ENCODE measurements around the gene MYRF.

The MYRF gene

GRCh38 chr11:61752117-61752924, at the start of gene MYRF:
MYRF (plus strand) TSS chr11:61752636; CDS start chr11:61752745, 109 bp downstream.
- DNase-seq (ENCODE audit: low read depth in 2 of 2), result peak; percentile 26 to 42
- peak; percentile 30 for TF ChIP-seq CTCF (IDR thresholded peaks at IDR 0.05; ENCODE audit: low read depth, low read length)
- peak within 1 kb of the TSS; percentile 46 to 65 for H3K4me3 ChIP-seq (replicated peaks in 1 of 2; ENCODE audit: low read depth in 2 of 2, low read length in 2 of 2)

- no peak for TF ChIP-seq CTCF (IDR thresholded peaks at IDR 0.05; ENCODE audit: low read depth, low read length)
- DNase-seq (ENCODE audit: low read depth in 2 of 2), result no peak
- H3K4me3 ChIP-seq (replicated peaks in 1 of 2; ENCODE audit: low read depth in 2 of 2, low read length in 2 of 2), result no peak overlapping the region
These were observed 49.6 kb upstream of the MYRF start for GRCh38 chr11:61702701-61703312.

- no peak overlapping the region for H3K4me3 ChIP-seq (replicated peaks in 1 of 2; ENCODE audit: low read depth in 2 of 2, low read length in 2 of 2)
- TF ChIP-seq CTCF (IDR thresholded peaks at IDR 0.05; ENCODE audit: low read depth, low read length), result no peak
- no peak for DNase-seq (ENCODE audit: low read depth in 2 of 2)
These were observed 47.6 kb upstream of the MYRF start for GRCh38 chr11:61704838-61705237.

GRCh38 chr11:61706452-61707400, 45.7 kb upstream of the MYRF start:
- H3K4me3 ChIP-seq (replicated peaks in 1 of 2; ENCODE audit: low read depth in 2 of 2, low read length in 2 of 2), result no peak overlapping the region
- no peak for TF ChIP-seq CTCF (IDR thresholded peaks at IDR 0.05; ENCODE audit: low read depth, low read length)
- no peak for DNase-seq (ENCODE audit: low read depth in 2 of 2)

- DNase-seq (ENCODE audit: low read depth in 2 of 2), result no peak
- H3K4me3 ChIP-seq (replicated peaks in 1 of 2; ENCODE audit: low read depth in 2 of 2, low read length in 2 of 2), result no peak overlapping the region
- no peak for TF ChIP-seq CTCF (IDR thresholded peaks at IDR 0.05; ENCODE audit: low read depth, low read length)
These were observed 44.9 kb upstream of the MYRF start for GRCh38 chr11:61707574-61707973.

GRCh38 chr11:61709110-61709509, 43.3 kb upstream of the MYRF start:
- no peak for DNase-seq (ENCODE audit: low read depth in 2 of 2)
- TF ChIP-seq CTCF (IDR thresholded peaks at IDR 0.05; ENCODE audit: low read depth, low read length), result no peak
- no peak overlapping the region for H3K4me3 ChIP-seq (replicated peaks in 1 of 2; ENCODE audit: low read depth in 2 of 2, low read length in 2 of 2)
